Esophagus muscularis mucosa (tissue), 4 donors: ENCODE data around the gene CLCF1. TPM values are rescaled to one million over a fixed set of nuclear protein-coding genes. Genes with fewer than 3 reads are reported as not detected.
A peak's percentile ranks its signal among the peaks of the same experiment; 100 is the strongest.

Experiments
- DNase-seq: peaks from one replicate; pipeline ENCODE4 v3.0.0-alpha.2; 2017; ENCODE audit errors: extremely low spot score
- H3K27ac ChIP-seq, 4 donors: fragments of 200-600 bp; sonication (generic); replicated peaks in 1 of 4; 1 replicate in 3 of 4; 2 replicates in 1 of 4; pipeline ENCODE4 v1.5.1; 2016 to 2019; ENCODE audit warnings: mild to moderate bottlenecking in 1 of 4
- H3K27me3 ChIP-seq, 4 donors: fragments of 200-600 bp; sonication (generic); one replicate each; pipeline versions ENCODE4 v1.5.1 to v1.6.0; 2016 to 2019
- H3K36me3 ChIP-seq, 4 donors: fragments of 200-600 bp; sonication (generic); one replicate each; pipeline ENCODE4 v1.5.1; 2016 to 2019
- H3K4me1 ChIP-seq, 4 donors: fragments of 200-600 bp; sonication (generic); one replicate each; pipeline ENCODE4 v1.5.1; 2016 to 2019
- H3K4me3 ChIP-seq, 4 donors: fragments of 200-600 bp; sonication (generic); 1 replicate in 2 of 4; 2 replicates in 2 of 4; pipeline ENCODE4 v1.5.1; 2016 to 2019; ENCODE audit warnings: mild to moderate bottlenecking in 4 of 4, moderate library complexity in 1 of 4
- H3K9me3 ChIP-seq, 4 donors: fragments of 200-600 bp; sonication (generic); 1 replicate in 3 of 4; 2 replicates in 1 of 4; pipeline ENCODE4 v1.5.1; 2016 to 2019
- CTCF ChIP-seq, 3 experiments: fragments of 200-600 bp in 2 of 3; fragments of 450-650 bp in 1 of 3; sonication (generic) in 2 of 3; IDR thresholded peaks; one replicate each; pipeline ENCODE4 v1.5.1; 2017 to 2019; ENCODE audit warnings: antibody characterized with exemption in 3 of 3, mild to moderate bottlenecking in 2 of 3, moderate library complexity in 1 of 3
- EP300 ChIP-seq: sonication (generic); formaldehyde crosslinking; IDR thresholded peaks from one replicate; pipeline ENCODE4 v1.6.1; 2017; ENCODE audit warnings: antibody characterized with exemption
- POLR2A ChIP-seq: fragments of 450-650 bp; IDR thresholded peaks from one replicate; pipeline ENCODE4 v1.6.1; 2017; ENCODE audit warnings: antibody characterized with exemption, moderate library complexity, mild to moderate bottlenecking, low read depth
- POLR2AphosphoS5 ChIP-seq, 2 donors: sonication (generic); formaldehyde crosslinking; IDR thresholded peaks; one replicate each; pipeline ENCODE4 v1.6.1; 2017; ENCODE audit warnings: antibody characterized with exemption in 2 of 2
- WGBS: methylation state at CpG from one replicate; pipeline ENCODE4 v1.1.5; 2018; 5-methylcytosine and 5-hydroxymethylcytosine counted together
- intact Hi-C: fragments of 100-400 bp; cut with DNase I; formaldehyde crosslinking; loops from one replicate; pipeline ENCODE4 v1.15.1; 2023
- total RNA-seq, 4 donors: library from RNA; depleted of rRNA; stranded (reverse); fragments of >200 nt; gene quantifications; one replicate each; pipeline versions ENCODE4 v1.1.0 to v1.2.1, GENCODE V29; 2016

Gene CLCF1
- total RNA-seq, 4 donors from 2014 or later: 8.3 to 28.3 (median 11.8) TPM

GRCh38 chr11:67317888-67318555 lies 55.4 kb downstream of the CLCF1 start:
- DNase-seq: no peak
- no peaks in the 10 kb centered on the region for H3K27me3 ChIP-seq
- intact Hi-C loops: loop anchor here (1.0 to 5.0 kb wide), 3 partner anchors 52 to 236 kb away; partner anchors contain the start of gene GRK2
- peak overlapping the region; percentile 89 to 95 (median 92) for H3K27ac ChIP-seq
- H3K4me3 ChIP-seq: peak overlapping the region; percentile 73 to 94 (median 81)
- peaks cover 0 to 12% (median under 1%) of the 10 kb centered on the region in 4 donors for H3K36me3 ChIP-seq
- 0% methylated on average over 10 of the region's 53 CpGs for WGBS
- TF ChIP-seq POLR2AphosphoS5 (IDR thresholded peaks at IDR 0.05): no peak
- TF ChIP-seq CTCF (IDR thresholded peaks at IDR 0.05): no peak
- no peak for TF ChIP-seq EP300
- TF ChIP-seq POLR2A: no peak
- peaks cover 17 to 38% (median 32%) of the 10 kb centered on the region in 4 donors for H3K4me1 ChIP-seq
- H3K9me3 ChIP-seq: no peaks in the 10 kb centered on the region

GRCh38 chr11:67317205-67317887 lies 56.1 kb downstream of the CLCF1 start:
- H3K36me3 ChIP-seq: peaks cover 0 to 6% (median 0%) of the 10 kb centered on the region in 4 donors
- H3K4me3 ChIP-seq: peak overlapping the region; percentile 73 to 94 (median 81)
- H3K27me3 ChIP-seq: no peaks in the 10 kb centered on the region
- no peaks in the 10 kb centered on the region for H3K9me3 ChIP-seq
- peak overlapping the region; percentile 89 to 95 (median 92) for H3K27ac ChIP-seq
- intact Hi-C loops: loop anchor here (1.0 to 5.0 kb wide), 3 partner anchors 51 to 235 kb away; partner anchors contain the start of gene GRK2
- peak; percentile 99 for DNase-seq
- 0% methylated on average over 5 of the region's 55 CpGs for WGBS
- H3K4me1 ChIP-seq: peaks cover 17 to 38% (median 32%) of the 10 kb centered on the region in 4 donors
- TF ChIP-seq EP300: no peak
- TF ChIP-seq POLR2AphosphoS5 (IDR thresholded peaks at IDR 0.05): peak; percentile 70 to 88
- peak; percentile 92 to 99 (median 96) for TF ChIP-seq CTCF (IDR thresholded peaks at IDR 0.05)

- intact Hi-C loops: loop anchor here (1.0 to 5.0 kb wide), 3 partner anchors 51 to 235 kb away; partner anchors contain the start of gene GRK2
- H3K36me3 ChIP-seq: peaks cover 0 to 3% (median 0%) of the 10 kb centered on the region in 4 donors
- TF ChIP-seq POLR2A: no peak
- no peak for TF ChIP-seq EP300
- TF ChIP-seq POLR2AphosphoS5 (IDR thresholded peaks at IDR 0.05): no peak
- TF ChIP-seq CTCF (IDR thresholded peaks at IDR 0.05): no peak
- DNase-seq: no peak
- no peaks in the 10 kb centered on the region for H3K27me3 ChIP-seq
- H3K4me1 ChIP-seq: peaks cover 17 to 38% (median 32%) of the 10 kb centered on the region in 4 donors
- H3K9me3 ChIP-seq: no peaks in the 10 kb centered on the region
- peak overlapping the region; percentile 89 to 95 (median 92) for H3K27ac ChIP-seq
- peak overlapping the region; percentile 73 to 94 (median 81) for H3K4me3 ChIP-seq
- 0% methylated on average over 9 of the region's 10 CpGs for WGBS
Measured at GRCh38 chr11:67316882-67317204, 56.6 kb downstream of the CLCF1 start.

- no peak overlapping the region for H3K4me3 ChIP-seq
- no peak overlapping the region for H3K27ac ChIP-seq
- H3K36me3 ChIP-seq: peaks cover 0 to 17% (median 11%) of the 10 kb centered on the region in 4 donors
- 88% methylated on average over 9 of the region's 9 CpGs for WGBS
- DNase-seq: no peak
- H3K9me3 ChIP-seq: no peaks in the 10 kb centered on the region
- H3K27me3 ChIP-seq: no peaks in the 10 kb centered on the region
- peaks cover 17 to 34% (median 29%) of the 10 kb centered on the region in 4 donors for H3K4me1 ChIP-seq
- TF ChIP-seq EP300 (no peak), POLR2A (no peak), CTCF (IDR thresholded peaks at IDR 0.05) (no peak), POLR2AphosphoS5 (IDR thresholded peaks at IDR 0.05) (no peak)
- intact Hi-C loops: loop anchor here (5.0 kb wide), 1 partner anchor 233 kb away; no protein-coding TSS in a partner anchor
Measured at GRCh38 chr11:67315325-67315909, 58.0 kb downstream of the CLCF1 start.
